HG02970 (cell line): ENCODE results near the gene FOXI2.

Experiments used
- ATAC-seq: cut with Tn5 transposase; IDR thresholded peaks from one replicate; pipeline ENCODE4 v1.9.1; 2021; ENCODE audit warnings: mild to moderate bottlenecking, moderate library complexity, moderate number of reproducible peaks; ENCODE audit not compliant: unreplicated experiment, low FRiP score

The FOXI2 gene

DNA sequence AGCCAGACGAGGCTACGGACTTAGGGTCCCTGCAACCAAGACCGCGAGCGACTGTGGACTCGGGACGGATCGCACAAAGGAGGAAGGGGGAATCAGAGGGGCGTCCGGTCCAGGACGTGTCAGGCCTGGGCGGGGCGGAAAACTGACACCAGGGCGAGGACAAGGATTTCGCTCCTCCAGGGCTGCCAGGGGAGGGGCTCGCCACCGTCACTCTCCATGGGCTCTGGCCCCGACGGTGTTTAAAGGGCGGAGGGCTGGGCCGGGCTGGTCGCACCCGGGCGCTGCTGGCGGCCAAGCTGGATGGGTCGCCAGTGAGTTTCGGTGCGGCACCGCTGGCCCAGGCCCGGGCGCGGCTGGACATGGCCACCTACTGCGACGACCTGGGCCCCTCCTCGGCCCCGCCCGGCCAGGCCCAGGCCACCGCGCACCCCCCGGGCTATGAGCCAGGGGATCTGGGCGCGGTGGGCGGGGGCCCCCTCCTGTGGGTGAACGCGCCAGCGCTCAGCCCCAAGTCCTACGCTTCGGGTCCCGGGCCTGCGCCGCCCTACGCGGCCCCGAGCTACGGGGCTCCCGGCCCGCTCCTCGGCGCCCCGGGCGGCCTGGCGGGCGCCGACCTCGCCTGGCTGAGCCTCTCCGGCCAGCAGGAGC is at the start of gene FOXI2:
Gene FOXI2 (plus strand): TSS at position 271 of the 648 bp plus-strand sequence. CDS start 89 bp downstream, at position 360.
- no peak for ATAC-seq

DNA sequence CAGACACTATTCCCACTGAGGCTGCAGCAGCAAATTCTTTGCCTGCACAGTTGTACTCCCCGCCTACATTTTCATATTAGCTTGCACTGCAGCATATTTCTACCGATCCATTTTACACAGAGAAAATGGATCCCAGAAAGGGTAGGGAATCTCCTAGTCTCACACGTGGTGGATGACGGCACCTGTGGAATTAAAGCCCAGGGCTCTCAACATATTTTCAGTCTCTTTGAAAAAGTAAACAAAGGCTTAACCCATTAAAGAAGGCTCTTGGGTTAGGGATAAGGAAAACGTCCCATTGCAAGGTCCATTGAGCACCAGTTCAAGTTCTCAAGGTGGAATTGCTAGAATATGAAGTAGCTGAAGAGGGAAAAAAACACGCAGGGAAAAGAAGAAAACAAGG is 49.4 kb upstream of the FOXI2 start:
- ATAC-seq: no peak

GRCh38 chr10:127690176-127690835 is 46.7 kb upstream of the FOXI2 start:
- ATAC-seq: no peak

DNA sequence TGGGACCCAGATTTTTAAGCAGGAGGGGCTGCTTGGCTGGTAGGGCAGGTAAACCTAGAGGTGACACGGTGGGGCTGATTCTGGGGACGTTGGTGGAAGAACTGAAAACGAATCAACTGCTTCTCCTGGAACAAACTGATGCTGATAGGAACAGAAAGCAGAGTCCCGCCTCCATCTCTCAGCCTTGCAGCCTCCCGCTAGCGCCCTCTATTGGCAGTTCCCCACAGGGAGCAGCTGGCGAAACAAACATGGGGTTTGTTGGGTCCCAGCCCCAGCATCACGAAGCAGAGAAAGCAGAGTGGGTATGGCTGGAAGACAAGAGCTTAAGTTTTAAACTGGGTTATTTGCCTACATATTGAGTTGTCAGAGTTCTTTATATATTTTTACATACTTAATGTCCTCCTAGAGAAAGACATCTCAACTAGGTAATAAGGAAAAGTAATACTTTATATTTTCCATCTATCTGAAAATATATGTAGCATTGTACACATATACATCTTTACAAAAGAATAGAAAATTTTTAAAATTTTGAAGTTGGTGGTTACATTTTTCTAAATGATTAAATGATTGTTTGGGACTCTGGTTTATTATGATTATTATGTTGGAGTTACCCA is 42.3 kb upstream of the FOXI2 start:
- no peak for ATAC-seq

GRCh38 chr10:127695431-127695830 is 41.6 kb upstream of the FOXI2 start:
- ATAC-seq: no peak

DNA sequence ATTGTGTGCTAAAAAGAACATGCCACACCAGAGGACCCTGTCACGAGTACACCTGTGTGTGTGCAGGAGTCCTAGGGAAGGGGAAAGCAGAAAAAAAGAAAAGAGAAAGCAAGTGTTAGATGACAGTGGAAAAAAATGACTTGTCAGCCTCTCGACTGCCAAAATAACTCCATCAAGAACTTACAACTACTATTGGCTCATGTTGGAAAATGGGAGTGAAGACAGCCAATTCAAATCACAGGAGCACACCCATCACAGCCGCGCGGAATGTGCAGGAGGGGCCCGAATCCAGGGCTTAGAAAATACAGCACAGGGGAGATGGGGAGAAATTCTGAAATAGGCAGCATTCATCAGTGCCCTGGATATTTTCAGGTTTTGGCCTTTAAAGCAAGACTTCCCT is 38.1 kb upstream of the FOXI2 start:
- ATAC-seq: no peak

- no peak for ATAC-seq
These were observed 37.7 kb upstream of the FOXI2 start for GRCh38 chr10:127699311-127699710.

- ATAC-seq: no peak
These were observed 34.7 kb upstream of the FOXI2 start for GRCh38 chr10:127702271-127702670.

GRCh38 chr10:127715249-127715648 is 21.7 kb upstream of the FOXI2 start:
- ATAC-seq: no peak

- ATAC-seq: no peak
These were observed 21.1 kb upstream of the FOXI2 start for GRCh38 chr10:127715782-127716378.

GRCh38 chr10:127720142-127720541 is 16.8 kb upstream of the FOXI2 start:
- ATAC-seq: no peak

GRCh38 chr10:127720903-127721302 is 16.1 kb upstream of the FOXI2 start:
- ATAC-seq: no peak

DNA sequence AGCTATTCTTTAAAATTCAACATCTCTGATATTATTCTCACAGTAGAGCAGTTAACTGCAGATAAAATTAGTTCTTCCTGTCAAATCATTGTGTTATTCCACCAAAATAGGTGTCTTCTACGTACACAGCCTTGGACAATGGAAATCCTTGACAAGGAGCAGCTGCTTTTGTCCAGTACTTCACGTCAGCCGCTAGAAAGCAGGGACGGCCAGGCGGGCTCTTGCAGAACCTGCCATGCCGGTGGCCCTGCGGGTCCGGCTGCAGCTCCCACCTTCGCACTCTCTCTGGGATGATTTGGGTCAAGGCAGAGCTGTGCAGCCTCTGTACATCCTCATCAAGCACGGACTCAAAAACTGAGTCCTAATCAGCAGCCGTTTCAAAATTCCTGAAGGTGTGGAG is 2.2 kb upstream of the FOXI2 start:
- ATAC-seq: no peak

DNA sequence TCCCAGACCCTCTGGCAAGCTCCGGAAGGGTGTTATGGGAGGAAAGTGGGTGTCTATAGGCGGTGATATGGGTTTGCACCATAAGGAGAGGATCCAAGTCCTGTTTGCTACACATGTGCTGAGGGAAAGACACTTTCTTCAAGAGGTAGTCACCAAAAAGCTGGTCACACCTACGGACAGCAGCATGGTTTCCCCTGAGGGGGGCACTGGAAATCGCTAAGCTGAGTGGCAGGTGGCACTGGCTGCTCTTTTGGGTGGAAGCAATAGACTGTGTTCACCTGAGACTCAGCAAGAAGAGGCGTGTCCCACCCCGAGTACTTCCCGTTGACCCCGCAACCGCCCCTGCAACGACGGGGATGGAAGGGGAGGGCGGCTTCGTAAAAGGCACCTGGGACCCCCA is 1.8 kb upstream of the FOXI2 start:
- no peak for ATAC-seq

DNA sequence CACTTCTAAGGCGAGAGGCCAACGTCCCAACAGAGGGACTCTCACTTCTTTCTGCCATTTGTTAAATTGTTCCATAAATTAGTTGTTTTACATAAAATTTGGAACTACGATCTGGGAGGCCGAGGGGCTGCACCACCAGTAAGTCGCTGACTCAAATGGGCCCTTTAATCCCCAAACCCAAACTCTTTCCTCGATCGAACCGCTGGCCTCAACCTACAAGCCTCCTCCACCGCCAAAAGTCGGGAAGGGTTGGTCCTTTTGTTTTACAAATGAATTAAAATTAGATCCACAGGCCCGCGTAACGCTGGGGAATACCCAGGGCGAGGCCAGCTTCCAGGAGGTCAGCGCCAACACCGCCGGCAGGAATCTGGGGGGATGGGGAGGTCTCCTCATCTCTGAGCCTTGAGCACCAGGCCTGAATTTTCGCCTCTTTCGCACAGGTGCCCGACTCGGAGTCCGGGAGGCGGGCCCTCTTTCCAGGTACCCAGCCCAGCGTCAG is 1.2 kb upstream of the FOXI2 start:
- no peak for ATAC-seq

DNA sequence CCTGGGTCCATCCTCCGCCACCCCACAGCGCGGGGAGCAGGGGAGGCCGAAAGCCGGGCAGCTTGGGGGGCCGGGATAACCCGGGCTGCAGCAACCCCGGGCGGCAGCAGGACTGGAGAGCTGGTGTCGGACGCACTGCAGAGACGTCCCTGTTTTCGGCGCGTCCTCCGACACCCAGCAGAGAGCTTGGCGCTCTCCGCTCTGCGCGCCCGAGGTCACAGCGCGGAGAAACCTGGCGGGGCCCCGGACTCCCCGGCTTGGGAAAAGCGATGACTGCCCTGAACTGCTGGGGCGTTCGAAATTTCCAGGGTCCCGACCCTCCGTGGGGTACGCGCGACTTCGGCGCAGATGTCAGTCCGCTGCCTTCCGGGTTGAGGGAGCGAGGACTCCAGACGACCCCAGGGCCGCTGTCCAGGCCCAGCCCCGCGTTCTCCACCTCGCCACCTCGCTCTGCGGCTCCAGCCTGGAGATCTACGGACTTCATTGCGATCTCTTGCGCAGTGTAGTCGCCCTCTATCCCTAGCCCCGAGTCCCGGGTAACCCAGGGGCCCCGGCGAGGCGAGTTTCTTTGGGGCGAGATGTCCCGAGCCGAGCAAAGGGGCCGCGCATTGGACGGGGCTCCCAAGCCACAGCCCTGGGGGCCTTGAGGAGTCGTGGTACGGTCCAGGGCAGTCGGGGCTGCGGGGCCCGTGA is 617 bp upstream of the FOXI2 start:
- no peak for ATAC-seq

- ATAC-seq: no peak
These were observed 852 bp downstream of the FOXI2 start for GRCh38 chr10:127737563-127738511.

GRCh38 chr10:127738512-127739424 is 1.8 kb downstream of the FOXI2 start:
- ATAC-seq: no peak

GRCh38 chr10:127739908-127740307 is 2.9 kb downstream of the FOXI2 start:
- no peak for ATAC-seq
